Ascending aorta (tissue), 2 donors: ENCODE measurements around the gene RALGAPB. TPM values are rescaled to one million over a fixed set of nuclear protein-coding genes. Genes with fewer than 3 reads are reported as not detected.

Experiments used
- DNase-seq, 2 donors: peaks; one replicate each; pipeline ENCODE4 v3.0.0-alpha.2; 2019; ENCODE audit warnings: low spot score in 2 of 2
- H3K27ac ChIP-seq, 2 donors: fragments of 200-600 bp; sonication (generic); one replicate each; pipeline ENCODE4 v1.5.1; 2016 to 2017; ENCODE audit warnings: mild to moderate bottlenecking in 1 of 2
- H3K27me3 ChIP-seq: fragments of 200-600 bp; sonication (generic); one replicate; pipeline ENCODE4 v1.5.1; 2017
- H3K36me3 ChIP-seq, 2 donors: fragments of 200-600 bp; sonication (generic); one replicate each; pipeline ENCODE4 v1.5.1; 2016
- H3K4me1 ChIP-seq, 2 donors: fragments of 200-600 bp; sonication (generic); one replicate each; pipeline ENCODE4 v1.5.1; 2016 to 2017; ENCODE audit warnings: mild to moderate bottlenecking in 1 of 2
- H3K4me3 ChIP-seq, 2 donors: fragments of 200-600 bp; sonication (generic); one replicate each; pipeline ENCODE4 v1.5.1; 2016 to 2017; ENCODE audit warnings: mild to moderate bottlenecking in 1 of 2
- H3K9me3 ChIP-seq, 2 donors: fragments of 200-600 bp; sonication (generic); one replicate each; pipeline ENCODE4 v1.5.1; 2016
- intact Hi-C: fragments of 100-400 bp; cut with DNase I; formaldehyde crosslinking; loops from one replicate; pipeline ENCODE4 v1.15.1; 2023
- total RNA-seq: library from RNA; depleted of rRNA; stranded (reverse); fragments of >200 nt; gene quantifications from one replicate; pipeline ENCODE4 v1.1.0, GENCODE V29; 2016
- TF ChIP-seq, protein P1 (sequence below), 3 experiments: fragments of 200-600 bp in 2 of 3; fragments of 450-650 bp in 1 of 3; sonication (generic) in 2 of 3; IDR thresholded peaks; one replicate each; pipeline ENCODE4 v1.5.1; 2016 to 2019; ENCODE audit warnings: antibody characterized with exemption in 3 of 3, mild to moderate bottlenecking in 1 of 3, moderate library complexity in 1 of 3

Gene RALGAPB
- total RNA-seq, 1 donor from 2014 or later = 19.4 TPM

GRCh38 chr20:38449046-38449445, 23.6 kb upstream of the RALGAPB start:
- Histone ChIP-seq H3K36me3 (peaks cover 17 to 21% of the 10 kb centered on the region in 2 donors), H3K4me3 (no peak overlapping the region), H3K9me3 (no peaks in the 10 kb centered on the region), H3K27ac (no peak overlapping the region), H3K27me3 (no peaks in the 10 kb centered on the region), H3K4me1 (peaks cover 4 to 10% of the 10 kb centered on the region in 2 donors)
- intact Hi-C loops = no loop called here
- no peak for DNase-seq
- TF ChIP-seq, protein P1, sequence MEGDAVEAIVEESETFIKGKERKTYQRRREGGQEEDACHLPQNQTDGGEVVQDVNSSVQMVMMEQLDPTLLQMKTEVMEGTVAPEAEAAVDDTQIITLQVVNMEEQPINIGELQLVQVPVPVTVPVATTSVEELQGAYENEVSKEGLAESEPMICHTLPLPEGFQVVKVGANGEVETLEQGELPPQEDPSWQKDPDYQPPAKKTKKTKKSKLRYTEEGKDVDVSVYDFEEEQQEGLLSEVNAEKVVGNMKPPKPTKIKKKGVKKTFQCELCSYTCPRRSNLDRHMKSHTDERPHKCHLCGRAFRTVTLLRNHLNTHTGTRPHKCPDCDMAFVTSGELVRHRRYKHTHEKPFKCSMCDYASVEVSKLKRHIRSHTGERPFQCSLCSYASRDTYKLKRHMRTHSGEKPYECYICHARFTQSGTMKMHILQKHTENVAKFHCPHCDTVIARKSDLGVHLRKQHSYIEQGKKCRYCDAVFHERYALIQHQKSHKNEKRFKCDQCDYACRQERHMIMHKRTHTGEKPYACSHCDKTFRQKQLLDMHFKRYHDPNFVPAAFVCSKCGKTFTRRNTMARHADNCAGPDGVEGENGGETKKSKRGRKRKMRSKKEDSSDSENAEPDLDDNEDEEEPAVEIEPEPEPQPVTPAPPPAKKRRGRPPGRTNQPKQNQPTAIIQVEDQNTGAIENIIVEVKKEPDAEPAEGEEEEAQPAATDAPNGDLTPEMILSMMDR (IDR thresholded peaks at IDR 0.05) = no peak

- no peak for DNase-seq
- Histone ChIP-seq H3K4me1 (peaks cover 4 to 10% of the 10 kb centered on the region in 2 donors), H3K27me3 (no peaks in the 10 kb centered on the region), H3K9me3 (no peaks in the 10 kb centered on the region), H3K36me3 (peaks cover 17 to 21% of the 10 kb centered on the region in 2 donors), H3K4me3 (no peak overlapping the region), H3K27ac (no peak overlapping the region)
- intact Hi-C loops = no loop called here
- TF ChIP-seq, protein P1 (IDR thresholded peaks at IDR 0.05) = no peak
These were observed 22.1 kb upstream of the RALGAPB start for GRCh38 chr20:38450412-38450975.

DNA sequence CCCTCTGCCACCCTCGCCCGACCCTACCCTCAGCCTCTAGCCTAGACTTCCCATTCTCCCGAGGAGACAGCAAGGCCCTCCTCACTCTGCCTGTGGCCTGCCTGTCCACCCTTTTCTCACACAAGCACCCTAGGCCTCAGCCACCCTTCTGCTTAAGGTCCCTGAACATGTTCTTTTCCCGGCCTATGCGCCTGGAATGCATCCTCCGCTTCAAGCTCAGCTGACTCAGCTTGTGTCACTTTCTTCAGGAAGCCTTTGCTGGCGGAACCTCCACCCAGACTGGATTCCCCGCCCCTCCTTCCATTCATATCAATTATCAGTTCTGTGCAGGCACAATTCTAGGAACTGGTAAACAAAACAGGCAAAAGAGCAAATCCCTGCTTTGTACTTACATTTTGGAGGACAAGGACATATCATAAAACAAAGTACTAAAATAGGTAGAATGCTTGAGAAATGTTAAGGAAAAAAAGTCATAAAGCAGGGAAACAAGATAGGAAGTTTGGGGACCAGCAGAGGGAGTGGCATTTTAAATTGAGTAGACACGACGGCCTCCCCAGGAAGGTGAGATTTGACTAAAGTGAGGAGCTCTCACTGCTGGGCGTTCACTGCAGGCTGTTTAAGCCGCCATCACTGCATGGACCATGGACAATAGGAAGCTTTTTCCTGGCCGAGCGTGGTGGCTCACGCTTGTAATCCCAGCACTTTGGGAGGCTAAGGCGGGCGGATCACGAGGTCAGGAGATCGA, 19.6 kb upstream of the RALGAPB start:
- H3K27me3 ChIP-seq = no peaks in the 10 kb centered on the region
- peaks cover 17 to 21% of the 10 kb centered on the region in 2 donors for H3K36me3 ChIP-seq
- H3K9me3 ChIP-seq = no peaks in the 10 kb centered on the region
- H3K4me1 ChIP-seq = no peaks in the 10 kb centered on the region
- H3K4me3 ChIP-seq = no peak overlapping the region
- intact Hi-C loops = no loop called here
- DNase-seq = no peak
- H3K27ac ChIP-seq = no peak overlapping the region
- TF ChIP-seq, protein P1 (IDR thresholded peaks at IDR 0.05) = no peak

- H3K9me3 ChIP-seq = no peaks in the 10 kb centered on the region
- H3K36me3 ChIP-seq = peaks cover 16 to 18% of the 10 kb centered on the region in 2 donors
- H3K4me3 ChIP-seq = no peak overlapping the region
- DNase-seq = no peak
- no peak overlapping the region for H3K27ac ChIP-seq
- no peaks in the 10 kb centered on the region for H3K27me3 ChIP-seq
- intact Hi-C loops = no loop called here
- TF ChIP-seq, protein P1 (IDR thresholded peaks at IDR 0.05) = no peak
- no peaks in the 10 kb centered on the region for H3K4me1 ChIP-seq
These were observed 18.7 kb upstream of the RALGAPB start for GRCh38 chr20:38453941-38454340.

- intact Hi-C loops = no loop called here
- no peaks in the 10 kb centered on the region for H3K4me1 ChIP-seq
- peaks cover 9 to 11% of the 10 kb centered on the region in 2 donors for H3K36me3 ChIP-seq
- H3K9me3 ChIP-seq = no peaks in the 10 kb centered on the region
- H3K27ac ChIP-seq = no peak overlapping the region
- TF ChIP-seq, protein P1 (IDR thresholded peaks at IDR 0.05) = no peak
- H3K27me3 ChIP-seq = no peaks in the 10 kb centered on the region
- no peak for DNase-seq
- no peak overlapping the region for H3K4me3 ChIP-seq
These were observed 17.8 kb upstream of the RALGAPB start for GRCh38 chr20:38454556-38455473.
